ENCODE results near the gene YAF2. TPM values are rescaled to one million over a fixed set of nuclear protein-coding genes. Genes with fewer than 3 reads are reported as not detected.

YAF2 gene
- total RNA-seq (2022; extraction: Qiagen RNA extraction; ENCODE audit: low read depth): 19.4 to 25.1 TPM (median 21.3 TPM) in 5 replicates

DNA sequence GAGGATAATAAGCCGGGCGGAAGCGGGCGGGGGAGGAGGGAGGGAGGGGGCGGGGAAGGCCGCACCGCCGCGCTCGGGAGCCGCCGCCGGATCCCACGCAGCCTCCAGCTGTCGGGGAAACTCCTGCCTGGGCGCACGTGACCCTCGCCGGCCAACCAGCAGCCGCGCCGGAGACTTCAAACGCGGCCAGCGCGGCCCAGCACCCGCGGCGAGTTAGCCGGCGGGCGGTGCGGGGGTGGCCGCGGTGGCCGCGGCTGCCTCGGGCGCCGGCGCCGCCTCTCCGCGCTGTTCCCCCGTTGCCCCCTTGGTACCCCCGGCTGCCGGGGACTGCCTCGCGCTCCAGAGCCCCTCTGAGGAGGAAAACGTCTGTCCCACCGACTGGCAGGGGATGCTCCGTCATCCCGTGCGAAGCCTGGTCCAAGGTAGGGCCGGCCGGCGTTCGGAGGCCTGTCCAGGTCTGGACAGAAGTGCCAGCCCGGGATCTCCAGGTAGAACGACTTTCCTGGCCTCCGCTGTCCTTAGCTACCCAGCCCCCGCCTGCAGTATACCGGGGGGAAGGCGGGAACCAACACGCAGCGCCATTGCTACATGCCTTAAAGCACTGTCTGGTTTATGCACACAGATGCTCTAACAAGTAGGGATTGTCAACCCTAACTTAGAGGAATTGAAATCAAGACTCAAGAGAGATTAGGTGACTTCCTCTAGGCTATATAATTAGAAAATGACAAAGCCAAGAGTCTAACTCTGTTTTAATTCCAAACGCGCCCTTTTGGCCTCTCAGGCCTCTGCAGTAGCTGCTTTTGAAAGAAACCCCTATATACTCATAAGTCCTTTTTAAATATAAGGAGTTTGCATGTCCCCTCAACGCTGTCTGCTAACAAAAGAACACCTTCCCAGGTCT is at the start of gene YAF2:
TSS of gene YAF2 (minus strand) at position 9 of the 901 bp plus-strand sequence. CDS start 68 bp downstream, outside the sequence.

GRCh38 chr12:42144408-42145196 is 93.4 kb downstream of the YAF2 start, which contains the start of gene GXYLT1:
Gene GXYLT1 (minus strand): TSS chr12:42144874. CDS start chr12:42144646, 228 bp downstream.

Other genes with a start within 250 kb of the YAF2 start
- gene GXYLT1, start 93.4 kb downstream of the YAF2 start, total RNA-seq (2022; extraction: Qiagen RNA extraction; ENCODE audit: low read depth): 11.4 to 17.3 TPM (median 16.3 TPM) in 5 replicates
- gene ZCRB1, start 87.8 kb upstream of the YAF2 start, total RNA-seq (2022; extraction: Qiagen RNA extraction; ENCODE audit: low read depth): 55.7 to 63.6 TPM (median 59.7 TPM) in 5 replicates
- 54.8 to 68.2 TPM (median 60.5 TPM) in 5 replicates for gene PPHLN1, start 87.9 kb upstream of the YAF2 start, total RNA-seq (2022; extraction: Qiagen RNA extraction; ENCODE audit: low read depth)

Data from A549 treated with GW870086 at 1 μM for 4 hours (cell line).